HepG2 (cell line): ENCODE data around the gene KCNJ5.

Source experiments
- HDAC2 ChIP-seq: sonication (generic); formaldehyde crosslinking; IDR thresholded peaks from 2 replicates; pipeline ENCODE4 v1.4.0; 2020; ENCODE audit warnings: missing genetic modification reagents
- SAFB2 ChIP-seq: sonication (generic); formaldehyde crosslinking; IDR thresholded peaks from 2 replicates; pipeline ENCODE4 v1.5.1; 2020; ENCODE audit warnings: missing genetic modification reagents, low read depth, mild to moderate bottlenecking, borderline replicate concordance
- ZNF274 ChIP-seq: sonication (generic); formaldehyde crosslinking; IDR thresholded peaks from 2 replicates; pipeline ENCODE4 v1.5.1; 2020; ENCODE audit warnings: mild to moderate bottlenecking, missing genetic modification reagents

GRCh38 chr11:128868841-128869671 lies 22.1 kb upstream of the KCNJ5 start:
- no peak for TF ChIP-seq HDAC2
- no peak for TF ChIP-seq ZNF274 (CRISPR knock-in tag)
- no peak for TF ChIP-seq SAFB2 (CRISPR knock-in tag)
